D721Med (cell line): ENCODE data around the gene PAX8.

Experiments
- DNase-seq: peaks from one replicate; pipeline ENCODE4 v3.0.0; 2011; ENCODE audit warnings: low spot score; ENCODE audit not compliant: insufficient read length
- FAIRE-seq: peaks from 2 replicates; lab custom pipeline; 2011; peaks lifted over from hg19 to GRCh38; lab: Jason Lieb, UNC
- CTCF ChIP-seq: IDR thresholded peaks from 2 replicates; pipeline ENCODE4 v1.5.1; 2012; ENCODE audit warnings: mild to moderate bottlenecking, control low read depth; ENCODE audit not compliant: insufficient read depth; ENCODE audit errors: missing control alignments

PAX8 gene

GRCh38 chr2:113184531-113185230 is 94.0 kb downstream of the PAX8 start:
- TF ChIP-seq CTCF: no peak
- no peak for DNase-seq
- no peak for FAIRE-seq

- no peak for FAIRE-seq
- TF ChIP-seq CTCF: no peak
These were observed 95.0 kb downstream of the PAX8 start for GRCh38 chr2:113183703-113184102.

GRCh38 chr2:113183264-113183663 is 95.5 kb downstream of the PAX8 start:
- no peak for TF ChIP-seq CTCF
- no peak for DNase-seq
- FAIRE-seq: no peak

More at GRCh38 chr2:113183703-113184102, 95.0 kb downstream of the PAX8 start:
- no peak for DNase-seq

- no peak for FAIRE-seq
- TF ChIP-seq CTCF: no peak
These were observed 96.1 kb downstream of the PAX8 start for GRCh38 chr2:113182471-113183260.

GRCh38 chr2:113181258-113182051 is 97.3 kb downstream of the PAX8 start:
- no peak for TF ChIP-seq CTCF
- FAIRE-seq (no peak), DNase-seq (no peak)

More at GRCh38 chr2:113182471-113183260, 96.1 kb downstream of the PAX8 start:
- DNase-seq: no peak

DNA sequence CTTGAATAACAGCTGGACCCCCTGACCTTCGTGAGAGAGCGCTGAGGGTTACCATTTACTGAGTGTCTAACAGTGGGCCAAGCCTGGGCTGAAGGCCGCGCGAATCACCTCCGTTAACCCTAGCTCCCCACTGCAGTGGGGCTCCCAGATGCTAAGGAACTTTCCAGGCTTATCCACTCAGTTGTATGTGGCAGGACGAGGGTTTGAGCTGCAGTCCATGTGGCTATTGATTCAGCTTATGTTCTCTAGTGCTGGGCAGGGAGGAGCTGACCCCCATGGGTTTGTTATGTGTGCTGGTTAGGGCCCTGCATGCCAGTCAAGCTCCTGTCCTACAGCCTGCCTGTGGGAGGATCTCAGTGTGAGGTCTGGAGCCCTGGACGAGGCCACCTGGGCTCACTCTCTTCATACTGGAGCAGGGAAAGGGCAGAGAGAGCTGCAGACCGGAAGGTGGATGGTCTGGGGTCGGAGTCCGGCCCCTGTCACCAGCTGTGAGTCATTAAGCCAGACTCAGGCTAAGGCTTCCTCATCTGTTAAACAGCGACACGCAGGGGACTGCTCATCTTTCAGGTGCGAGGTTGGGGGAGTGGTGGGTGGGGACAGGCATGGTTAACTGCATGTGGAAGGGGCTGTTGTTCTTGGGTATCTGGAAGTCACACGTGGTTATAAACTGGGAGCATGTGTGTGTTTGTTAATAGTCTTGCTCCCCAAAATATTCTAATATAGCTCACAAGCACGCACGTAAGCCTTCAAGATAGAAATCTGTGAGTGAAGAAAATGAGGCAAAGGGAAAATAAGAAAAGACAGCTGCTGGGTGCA is 98.4 kb downstream of the PAX8 start:
- no peak for TF ChIP-seq CTCF
- DNase-seq: no peak
- no peak for FAIRE-seq
